MCF 10A (cell line): ENCODE data around the gene UBAP1. TPM values are rescaled to one million over a fixed set of nuclear protein-coding genes. Genes with fewer than 3 reads are reported as not detected.
A peak's percentile ranks its signal among the peaks of the same experiment; 100 is the strongest.

Source experiments
- BruUV-seq: library from RNA; stranded (reverse); fragments of 400-500 nt; replicated peaks from 2 replicates; lab custom pipeline; 2021; lab: Mats Ljungman, UMichigan
- CTCF ChIA-PET: fragments of 300-600 bp; sonication (Branson Sonifier 250); formaldehyde crosslinking; extraction: SDS; loops from one replicate; lab custom pipeline; 2021; ENCODE audit warnings: antibody characterized with exemption, inconsistent platforms; lab: Yijun Ruan, JAX
- POLR2A ChIA-PET: fragments of 300-600, 350-650 bp; sonication (Branson Sonifier 250); formaldehyde crosslinking; extraction: SDS; loops from one replicate; lab custom pipeline; 2020; ENCODE audit warnings: antibody characterized with exemption, inconsistent platforms; lab: Yijun Ruan, JAX
- DNase-seq: peaks from one replicate; pipeline ENCODE4 v3.0.0-alpha.2; 2018; ENCODE audit not compliant: unreplicated experiment
- H3K27ac Mint-ChIP-seq: one replicate; pipeline ENCODE4 v1.8.0; 2022; ENCODE audit warnings: mild to moderate bottlenecking, low read depth, mixed read lengths; ENCODE audit not compliant: unreplicated experiment
- H3K27me3 Mint-ChIP-seq: one replicate; pipeline ENCODE4 v1.8.0; 2022; ENCODE audit warnings: mixed read lengths; ENCODE audit not compliant: insufficient read depth, unreplicated experiment
- H3K36me3 Mint-ChIP-seq: one replicate; pipeline ENCODE4 v1.8.0; 2022; ENCODE audit warnings: mild to moderate bottlenecking, moderate library complexity, mixed read lengths; ENCODE audit not compliant: insufficient read depth, unreplicated experiment
- H3K4me1 Mint-ChIP-seq: one replicate; pipeline ENCODE4 v1.8.0; 2022; ENCODE audit warnings: mixed read lengths; ENCODE audit not compliant: insufficient read depth, unreplicated experiment
- H3K4me3 Mint-ChIP-seq: one replicate; pipeline ENCODE4 v1.8.0; 2022; ENCODE audit warnings: mild to moderate bottlenecking, moderate library complexity, mixed read lengths; ENCODE audit not compliant: unreplicated experiment
- H3K9me3 Mint-ChIP-seq: one replicate; pipeline ENCODE4 v1.8.0; 2022; ENCODE audit warnings: mixed read lengths; ENCODE audit not compliant: unreplicated experiment
- intact Hi-C: fragments of 100-400 bp; cut with micrococcal nuclease; formaldehyde crosslinking; loops from 2 replicates; pipeline ENCODE4 v1.14.1; 2022
- total RNA-seq: library from RNA; stranded (reverse); gene quantifications from 2 replicates; pipeline ENCODE4 v1.2.3, GENCODE V29; 2022
- TF ChIP-seq, protein P1 (sequence below): fragments of 200-600 bp; IDR thresholded peaks from one replicate; pipeline ENCODE4 v1.8.0; 2022; ENCODE audit warnings: antibody characterized with exemption, mild to moderate bottlenecking; ENCODE audit not compliant: unreplicated experiment

UBAP1 gene
- total RNA-seq, 1 experiment from 2014 or later, result 64.4 TPM

DNA sequence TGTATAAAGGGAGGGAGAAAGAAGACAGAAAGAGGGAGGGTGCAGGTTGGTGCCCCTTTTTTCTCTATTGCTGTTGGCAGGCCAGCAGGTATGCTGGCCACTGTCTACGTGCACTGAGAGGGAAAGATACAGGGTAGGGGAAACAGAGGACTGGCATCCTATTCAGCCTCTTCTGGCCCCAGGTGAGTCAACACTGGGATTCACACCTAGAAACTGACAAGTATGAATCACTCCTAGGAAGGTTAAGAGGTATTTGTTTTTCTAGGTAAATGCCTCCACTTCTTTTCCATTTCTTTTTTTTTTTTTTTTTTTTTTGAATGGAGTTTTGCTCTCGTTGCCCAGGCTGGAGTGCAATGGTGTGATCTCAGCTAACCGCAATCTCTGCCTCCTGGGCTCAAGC lies 2.8 kb upstream of the UBAP1 start:
- no TSS peak for BruUV-seq
- POLR2A ChIA-PET, result interaction anchor here (1.2 to 5.2 kb wide), 3 partner anchors 12 to 17 kb away, joined by 4 to 93 read pairs (median 5); no protein-coding TSS in a partner anchor
- TF ChIP-seq, protein P1, sequence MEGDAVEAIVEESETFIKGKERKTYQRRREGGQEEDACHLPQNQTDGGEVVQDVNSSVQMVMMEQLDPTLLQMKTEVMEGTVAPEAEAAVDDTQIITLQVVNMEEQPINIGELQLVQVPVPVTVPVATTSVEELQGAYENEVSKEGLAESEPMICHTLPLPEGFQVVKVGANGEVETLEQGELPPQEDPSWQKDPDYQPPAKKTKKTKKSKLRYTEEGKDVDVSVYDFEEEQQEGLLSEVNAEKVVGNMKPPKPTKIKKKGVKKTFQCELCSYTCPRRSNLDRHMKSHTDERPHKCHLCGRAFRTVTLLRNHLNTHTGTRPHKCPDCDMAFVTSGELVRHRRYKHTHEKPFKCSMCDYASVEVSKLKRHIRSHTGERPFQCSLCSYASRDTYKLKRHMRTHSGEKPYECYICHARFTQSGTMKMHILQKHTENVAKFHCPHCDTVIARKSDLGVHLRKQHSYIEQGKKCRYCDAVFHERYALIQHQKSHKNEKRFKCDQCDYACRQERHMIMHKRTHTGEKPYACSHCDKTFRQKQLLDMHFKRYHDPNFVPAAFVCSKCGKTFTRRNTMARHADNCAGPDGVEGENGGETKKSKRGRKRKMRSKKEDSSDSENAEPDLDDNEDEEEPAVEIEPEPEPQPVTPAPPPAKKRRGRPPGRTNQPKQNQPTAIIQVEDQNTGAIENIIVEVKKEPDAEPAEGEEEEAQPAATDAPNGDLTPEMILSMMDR, result no peak
- intact Hi-C loops, result no loop called here
- Mint-ChIP-seq H3K36me3 (peaks cover 11% of the 10 kb centered on the region), H3K4me3 (no peak overlapping the region), H3K4me1 (peaks cover 11% of the 10 kb centered on the region), H3K27me3 (no peaks in the 10 kb centered on the region), H3K27ac (no peak overlapping the region), H3K9me3 (no peaks in the 10 kb centered on the region)
- DNase-seq, result peak; percentile 87
- CTCF ChIA-PET, result interaction anchor here (1.3 kb wide), 1 partner anchor 101 kb away, joined by 4 read pairs; no protein-coding TSS in a partner anchor

DNA sequence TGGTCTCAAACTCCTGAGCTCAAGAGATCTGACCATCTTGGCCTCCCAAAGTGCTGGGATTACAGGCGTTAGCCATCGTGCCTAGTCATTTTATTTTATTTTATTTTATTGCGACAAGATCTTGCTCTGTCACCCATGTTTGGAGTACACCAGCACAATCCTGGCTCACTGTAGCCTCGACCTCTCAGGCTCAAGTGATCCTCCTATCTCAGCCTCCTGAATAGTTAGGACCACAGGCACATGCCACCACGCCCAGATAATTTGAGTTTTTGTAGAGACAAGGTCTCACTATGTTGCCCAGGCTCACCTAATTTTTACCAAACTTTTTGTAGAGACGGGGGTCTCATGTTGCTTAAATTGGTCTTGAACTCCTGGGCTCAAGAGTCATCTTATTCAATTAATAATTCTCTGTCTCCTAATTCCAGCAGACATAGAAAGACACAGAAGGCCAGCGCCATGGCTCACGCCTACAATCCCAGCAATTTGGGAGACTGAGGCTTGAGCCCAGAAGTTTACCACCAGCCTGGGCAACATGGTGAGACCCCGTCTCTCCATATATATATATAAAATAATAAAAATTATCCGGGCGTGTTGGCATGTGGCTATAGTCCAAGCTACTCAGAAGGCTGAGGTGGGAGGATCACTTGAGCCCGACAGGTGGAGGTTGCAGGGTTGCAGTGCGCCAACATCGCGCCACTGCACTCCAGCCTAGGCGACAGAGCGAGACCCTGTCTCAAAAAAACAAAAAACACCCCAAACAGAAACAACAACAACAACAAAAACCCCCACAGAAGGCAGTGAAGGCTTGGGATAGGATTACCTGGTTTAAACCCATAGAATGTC lies 1.0 kb upstream of the UBAP1 start:
- ChIA-PET CTCF (interaction anchor here (0.6 to 3.2 kb wide), 5 partner anchors 22 to 370 kb away, joined by 3 to 26 read pairs (median 3); no protein-coding TSS in a partner anchor), POLR2A (interaction anchor here (0.7 to 7.4 kb wide), 25 partner anchors 8 to 948 kb away, joined by 3 to 93 read pairs (median 9); partner anchors contain the start of genes DCAF12, MYORG and UBAP2)
- TF ChIP-seq, protein P1, result no peak
- H3K4me3 Mint-ChIP-seq, result peak overlapping the region; percentile 99
- no TSS peak for BruUV-seq
- intact Hi-C loops, result loop anchor here (1.0 to 2.0 kb wide), 2 partner anchors 15 to 52 kb away; partner anchors contain the start of gene DCAF12
- peak overlapping the region; percentile 99 for H3K27ac Mint-ChIP-seq
- H3K9me3 Mint-ChIP-seq, result no peaks in the 10 kb centered on the region
- DNase-seq, result no peak
- peaks cover 16% of the 10 kb centered on the region for H3K4me1 Mint-ChIP-seq
- H3K27me3 Mint-ChIP-seq, result no peaks in the 10 kb centered on the region
- peaks cover 26% of the 10 kb centered on the region for H3K36me3 Mint-ChIP-seq

DNA sequence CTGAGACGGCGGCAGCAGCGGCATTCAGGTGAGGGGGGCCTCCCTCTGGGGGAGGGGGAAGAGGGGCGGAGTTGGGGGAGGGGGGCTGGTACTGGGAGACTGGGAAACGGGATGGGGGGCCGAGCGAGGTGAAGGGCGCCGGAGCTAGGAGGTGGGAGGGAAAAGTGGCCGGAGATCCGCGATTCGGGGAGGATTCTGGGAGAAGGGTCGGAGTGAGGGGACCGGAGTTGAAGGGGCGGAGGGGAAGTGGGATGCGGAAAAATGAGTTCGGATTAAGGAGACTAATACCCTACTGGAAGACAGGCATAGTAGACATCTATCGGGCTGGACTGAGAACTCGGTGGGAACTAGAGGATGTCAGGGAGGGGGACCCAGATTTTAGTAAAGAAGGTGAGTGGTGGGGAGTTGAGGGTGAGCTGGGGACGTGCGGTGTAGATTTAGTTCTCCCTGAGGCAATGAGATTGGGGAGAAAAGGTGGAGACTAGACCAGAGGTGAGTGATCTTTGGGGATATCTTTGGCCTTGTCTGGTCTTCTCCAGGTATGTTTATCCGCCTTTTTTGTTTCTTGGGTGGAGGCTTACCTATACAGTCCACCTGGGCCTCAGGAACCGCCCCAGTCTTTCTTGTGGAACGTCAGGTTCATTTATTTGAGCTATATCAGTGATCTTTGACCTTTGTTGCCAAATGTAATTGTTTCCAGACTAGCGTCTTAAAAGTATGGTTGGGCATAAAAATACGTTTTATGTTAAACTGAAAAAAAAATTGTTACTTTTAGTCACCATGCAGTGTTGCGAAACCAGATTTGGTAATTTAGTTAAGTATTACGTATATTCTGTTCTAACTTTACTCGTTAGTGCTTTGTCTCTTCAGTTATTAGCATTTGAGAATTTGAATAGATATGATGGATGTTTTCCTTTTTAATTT lies 632 bp downstream of the UBAP1 start:
- Mint-ChIP-seq H3K27me3 (no peaks in the 10 kb centered on the region), H3K9me3 (no peaks in the 10 kb centered on the region), H3K4me1 (peaks cover 16% of the 10 kb centered on the region), H3K4me3 (peak overlapping the region; percentile 99), H3K36me3 (peaks cover 36% of the 10 kb centered on the region), H3K27ac (peak overlapping the region; percentile 99)
- CTCF ChIA-PET, result interaction anchor here (0.5 to 3.2 kb wide), 9 partner anchors 8 to 255 kb away, joined by 3 to 26 read pairs (median 3); no protein-coding TSS in a partner anchor
- intact Hi-C loops, result loop anchor here (2.0 kb wide), 1 partner anchor 17 kb away; no protein-coding TSS in a partner anchor
- TF ChIP-seq, protein P1, result no peak
- TSS peak; percentile 30 for BruUV-seq
- POLR2A ChIA-PET, result interaction anchor here (0.6 to 7.4 kb wide), 33 partner anchors 8 to 467 kb away, joined by 3 to 93 read pairs (median 6); partner anchors contain the start of genes DCAF12, GALT and UBAP2
- peak; percentile 74 for DNase-seq
